NCI-H2196 (cell line): ENCODE measurements around the gene LRTM2.

Experiments
- DNase-seq: peaks from one replicate; lab custom pipeline; 2025; ENCODE audit not compliant: unreplicated experiment; lab: John Stamatoyannopoulos, UW

Gene LRTM2

DNA sequence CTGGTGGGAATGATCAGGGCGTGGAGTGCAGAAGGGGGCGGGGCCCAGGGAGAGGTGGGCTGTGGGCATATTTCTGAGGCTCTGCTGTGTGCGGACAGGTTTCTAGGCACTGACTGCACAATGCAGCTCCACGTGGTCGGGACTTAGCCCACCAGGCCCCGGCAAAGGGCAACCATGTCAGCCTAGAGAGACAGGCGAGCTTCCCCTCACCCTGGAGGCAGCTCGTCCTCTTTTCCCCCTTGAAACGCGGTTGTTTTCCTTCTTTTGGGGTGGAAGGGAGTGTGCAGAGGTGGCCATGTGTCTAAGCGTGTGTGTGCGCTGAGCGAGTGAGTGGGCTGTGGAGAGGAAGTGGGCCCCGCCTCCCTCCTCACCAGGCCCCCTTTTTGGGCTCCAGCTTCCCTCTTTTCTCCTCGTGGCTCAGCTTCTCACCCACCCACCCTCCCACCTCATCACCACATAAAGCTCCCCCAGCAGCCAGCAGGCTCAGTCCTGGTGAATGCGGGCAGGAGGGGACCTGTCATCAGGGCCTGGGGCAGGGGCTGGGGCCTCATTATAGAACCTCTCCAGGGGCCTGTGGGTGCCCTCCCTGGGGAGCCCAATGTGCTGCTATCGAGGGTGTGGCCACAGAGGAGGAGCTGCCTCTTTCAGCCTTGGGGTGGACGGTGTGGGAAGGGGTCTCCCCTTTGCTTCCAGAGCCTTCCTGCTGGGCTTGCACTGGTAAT lies 22.0 kb downstream of the LRTM2 start:
- no peak for DNase-seq

DNA sequence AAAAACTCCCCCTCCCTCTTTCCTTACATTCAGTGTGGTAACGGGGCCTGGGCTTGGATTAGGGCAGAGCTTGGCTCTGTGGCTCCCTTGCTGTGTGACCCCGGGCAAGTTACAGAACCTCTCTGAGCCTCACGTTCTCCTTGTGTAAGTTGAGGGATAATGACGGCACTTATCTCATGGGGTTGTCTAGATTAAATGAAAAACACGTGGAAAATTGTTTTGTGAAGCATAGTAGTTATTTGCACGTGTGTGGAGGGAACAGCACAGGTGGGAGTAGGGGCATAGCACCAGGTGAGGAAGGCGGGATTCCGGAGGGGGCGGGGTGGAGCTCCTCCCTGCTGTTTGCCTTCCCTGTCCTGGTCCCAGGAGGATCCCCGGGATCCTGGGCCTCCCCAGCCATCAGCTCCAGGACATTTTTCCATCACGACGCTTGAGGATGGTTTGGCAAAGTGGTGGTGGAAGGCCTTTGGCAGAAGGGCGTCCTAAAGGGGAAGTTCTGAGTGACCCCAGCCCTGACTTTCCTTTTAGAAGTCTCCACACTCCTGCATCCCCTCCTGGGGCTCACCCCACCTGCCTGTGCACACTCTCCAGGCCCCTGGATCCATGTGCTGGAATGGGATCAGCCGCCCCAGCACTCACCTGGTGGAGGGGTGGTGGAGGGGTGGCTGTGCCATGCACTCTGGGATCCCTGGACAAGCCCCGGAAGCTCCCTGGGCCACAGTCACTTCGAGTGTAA lies 22.7 kb downstream of the LRTM2 start:
- DNase-seq, result no peak

DNA sequence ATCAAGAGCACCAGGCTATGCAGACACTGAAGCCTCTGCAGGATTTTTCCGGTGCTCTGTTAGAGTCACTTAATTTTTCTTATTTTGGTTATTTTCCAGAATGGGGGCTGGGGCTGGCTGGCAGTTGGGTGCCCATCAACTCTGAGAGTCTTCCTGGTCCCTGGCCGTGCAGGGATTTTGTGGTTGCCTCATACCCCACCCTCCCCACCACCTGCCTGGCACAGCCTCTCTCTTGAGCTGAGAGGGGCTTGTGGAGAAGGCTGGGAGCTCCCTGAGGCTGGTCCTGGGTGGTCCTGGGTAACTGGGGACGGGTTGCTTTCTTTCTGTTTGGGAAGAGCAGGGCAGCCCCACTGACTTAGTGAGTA lies 23.3 kb downstream of the LRTM2 start:
- DNase-seq, result no peak

DNA sequence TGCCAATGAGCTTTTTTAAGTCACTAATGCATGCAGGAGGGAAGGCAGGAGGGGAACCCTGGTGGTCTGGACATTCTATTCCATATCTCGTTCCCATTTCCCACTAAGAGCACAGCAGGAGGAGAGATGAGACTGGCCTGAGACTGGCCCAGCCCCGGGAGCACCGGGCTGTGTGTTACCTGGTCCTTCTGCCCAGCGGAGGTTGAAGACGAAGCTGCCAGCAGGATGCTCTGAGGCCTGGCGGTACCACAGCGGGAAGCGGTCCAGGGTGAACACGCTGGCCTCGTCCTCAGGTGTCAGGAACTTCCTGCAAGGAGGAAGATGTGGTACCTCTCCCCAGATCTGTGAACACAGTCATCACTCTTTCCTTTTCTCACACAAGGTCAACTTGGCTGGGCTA lies 23.9 kb downstream of the LRTM2 start:
- no peak for DNase-seq

DNA sequence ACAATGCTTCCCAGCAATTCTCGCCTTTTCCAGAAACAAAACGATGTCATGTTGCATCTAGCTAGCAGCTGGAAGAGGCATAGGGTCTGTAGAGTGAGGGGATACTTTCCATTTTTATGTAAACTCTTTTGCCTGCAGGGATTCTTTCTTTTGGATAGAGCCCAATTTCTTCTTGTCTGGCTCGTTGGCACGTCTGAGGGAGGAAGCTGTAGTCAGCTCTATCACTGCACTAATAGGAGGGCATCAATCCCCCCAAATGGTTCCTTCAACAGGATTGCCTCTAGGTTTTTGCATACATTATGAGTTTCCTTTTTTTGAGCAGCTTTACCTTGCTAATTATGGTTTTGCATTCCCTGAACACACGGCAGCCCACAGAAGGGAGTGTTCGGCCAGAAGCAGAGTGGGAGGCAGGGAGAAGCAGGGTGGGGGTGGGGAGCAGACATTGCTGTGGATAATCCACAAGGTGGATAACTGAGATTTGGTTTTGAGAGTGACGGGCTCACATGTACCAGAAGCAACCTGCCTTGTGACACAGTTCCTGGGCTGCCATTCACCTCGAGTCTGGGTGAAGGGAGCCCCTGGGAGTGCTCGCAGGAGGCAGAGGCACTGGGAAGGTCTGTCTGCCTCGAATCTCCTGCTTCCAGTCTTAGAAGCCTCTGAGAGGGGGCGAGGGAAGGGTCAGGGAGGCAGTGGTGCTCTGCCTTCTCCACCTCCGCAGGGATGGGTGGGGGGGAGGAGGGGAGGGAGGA lies 24.5 kb downstream of the LRTM2 start:
- no peak for DNase-seq

DNA sequence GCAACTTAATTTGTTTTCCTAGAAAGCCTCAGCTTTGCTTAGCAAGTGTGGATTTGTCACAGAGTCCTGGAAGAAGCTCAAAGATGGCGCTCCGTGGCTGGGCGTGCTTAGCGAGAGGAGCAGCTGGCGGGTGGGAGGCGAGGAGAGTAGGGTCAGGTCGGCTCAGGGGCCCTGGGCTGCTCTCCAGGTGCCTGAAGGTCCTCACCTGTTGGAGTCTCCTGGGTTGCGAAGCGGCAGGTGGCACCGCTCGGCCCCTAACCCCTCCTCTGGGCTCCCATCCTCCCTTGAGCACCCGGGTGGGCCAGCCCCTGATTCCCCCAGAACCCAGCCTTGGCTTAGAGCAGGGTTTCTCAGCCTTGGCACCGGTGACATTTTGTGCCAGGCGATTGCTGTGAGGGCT lies 25.1 kb downstream of the LRTM2 start:
- DNase-seq, result no peak

DNA sequence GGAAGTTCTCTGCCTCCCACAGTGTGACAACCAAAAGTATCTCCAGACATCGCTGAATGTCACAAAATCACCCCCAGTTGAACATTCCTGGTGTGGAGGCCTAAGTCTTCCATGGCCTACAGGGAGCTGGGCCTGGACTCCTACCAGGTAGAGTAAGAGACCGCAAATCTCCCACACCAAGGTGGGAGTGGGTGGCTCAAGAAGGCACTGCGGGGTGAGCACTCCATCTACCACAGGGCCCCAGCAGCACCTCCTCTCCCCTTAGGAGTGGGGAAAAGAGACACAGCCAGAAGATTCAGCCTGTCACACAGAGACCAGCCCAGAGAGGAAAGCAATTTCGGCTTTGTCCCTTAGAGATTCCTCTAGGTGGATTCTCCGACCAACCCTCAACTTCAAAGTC lies 25.5 kb downstream of the LRTM2 start:
- no peak for DNase-seq

DNA sequence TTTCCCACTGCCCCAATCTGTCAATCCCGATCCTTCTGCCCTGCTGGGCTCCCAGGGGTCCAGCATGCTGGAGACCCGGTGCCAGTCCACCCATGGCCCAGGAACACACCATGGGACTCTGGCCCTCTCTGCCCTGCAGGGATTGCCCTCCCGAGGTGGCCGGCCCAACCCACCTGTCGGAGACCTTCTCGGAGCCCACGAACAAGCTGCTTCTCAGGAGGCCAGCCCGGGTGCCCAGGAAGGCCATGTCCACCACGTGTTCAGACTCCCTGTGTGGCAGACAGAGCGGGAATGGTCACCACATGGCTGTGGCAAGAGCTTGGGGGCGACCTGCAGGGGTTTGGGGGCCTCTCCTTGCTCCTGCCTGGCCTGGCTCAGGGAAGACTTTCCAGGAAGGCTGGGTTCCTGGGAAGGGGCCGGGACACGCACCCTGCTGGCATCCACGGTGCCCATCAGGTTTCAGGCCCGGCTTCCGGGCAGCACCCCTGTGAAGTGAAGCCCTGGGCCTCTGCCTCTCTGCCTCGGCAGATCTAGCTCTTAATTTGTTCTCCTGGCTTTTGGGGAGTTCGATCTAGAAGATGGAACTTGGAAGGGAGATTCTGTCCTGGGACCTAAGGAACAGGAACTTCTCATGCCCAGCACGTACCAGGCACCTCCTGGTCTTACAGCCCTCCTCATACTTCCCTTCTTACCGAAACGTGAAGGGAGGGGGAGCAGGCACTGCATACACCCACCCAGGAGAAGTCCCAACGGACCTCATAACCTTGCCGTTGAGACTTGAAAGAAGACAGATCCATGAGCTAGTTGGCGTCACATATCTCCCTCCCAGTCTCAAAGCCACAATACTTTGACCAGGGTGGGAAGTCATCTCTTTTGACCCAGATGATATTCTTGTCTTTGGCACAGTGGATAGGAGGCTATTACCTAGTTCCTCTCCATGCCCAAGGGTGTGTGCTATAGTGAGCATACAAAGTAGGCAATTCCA lies 26.3 kb downstream of the LRTM2 start:
- DNase-seq, result no peak

DNA sequence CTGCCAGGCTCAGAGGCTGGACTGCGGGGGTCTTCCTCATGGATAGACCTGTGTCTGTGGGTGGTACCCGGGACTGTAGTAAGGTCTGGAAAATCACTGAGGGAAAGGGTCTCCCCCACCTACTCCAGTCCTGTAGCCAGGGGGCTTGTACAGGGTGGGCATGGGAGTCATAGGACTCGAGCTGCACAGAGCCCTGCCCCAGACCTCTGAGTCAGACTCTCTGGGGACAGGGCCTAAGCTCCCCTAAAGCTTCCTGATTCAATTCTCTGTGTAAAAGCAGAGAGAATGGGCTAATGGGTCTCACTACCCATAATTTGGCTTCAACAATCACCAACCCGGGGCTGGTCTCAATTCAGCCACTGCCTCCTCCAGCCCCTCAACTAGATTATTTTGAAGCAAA lies 27.0 kb downstream of the LRTM2 start:
- no peak for DNase-seq

DNA sequence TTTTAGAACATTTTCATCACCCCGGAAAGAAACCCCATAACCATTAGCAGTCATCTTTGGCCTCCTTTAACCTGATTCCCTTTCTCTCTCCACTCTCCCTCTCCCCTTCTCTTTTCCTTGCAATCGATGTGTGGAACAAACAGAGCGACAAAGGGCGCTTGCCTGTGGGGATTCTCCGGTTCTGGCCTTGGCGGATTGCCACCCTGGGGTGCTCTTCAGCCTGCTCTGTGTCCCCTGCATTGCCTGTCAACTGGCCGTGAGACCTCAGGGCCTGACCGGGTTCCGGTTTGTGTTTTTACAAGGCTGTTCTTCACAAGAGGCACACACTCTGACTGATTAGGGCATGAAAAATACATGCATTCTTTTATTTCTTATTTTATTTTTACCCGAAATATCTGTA lies 27.8 kb downstream of the LRTM2 start:
- no peak for DNase-seq

DNA sequence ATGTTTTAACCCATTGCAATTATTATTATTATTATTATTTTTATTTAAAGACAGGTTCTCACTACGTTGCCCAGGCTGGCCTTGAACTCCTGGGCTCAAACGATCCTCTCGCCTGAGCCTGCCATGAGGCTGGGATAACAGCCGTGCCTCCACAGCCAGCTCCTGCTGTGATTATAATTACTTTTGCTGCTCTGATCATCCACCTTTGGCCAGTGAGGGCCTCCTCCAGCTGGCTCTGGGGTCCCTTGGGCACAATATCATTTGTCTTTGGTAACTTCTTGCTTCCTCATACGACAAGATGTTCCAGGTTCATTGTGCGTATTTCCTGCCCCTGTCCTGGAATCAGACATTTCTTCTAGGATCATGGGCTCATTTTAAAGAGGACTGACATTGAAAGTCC lies 28.4 kb downstream of the LRTM2 start:
- no peak for DNase-seq

DNA sequence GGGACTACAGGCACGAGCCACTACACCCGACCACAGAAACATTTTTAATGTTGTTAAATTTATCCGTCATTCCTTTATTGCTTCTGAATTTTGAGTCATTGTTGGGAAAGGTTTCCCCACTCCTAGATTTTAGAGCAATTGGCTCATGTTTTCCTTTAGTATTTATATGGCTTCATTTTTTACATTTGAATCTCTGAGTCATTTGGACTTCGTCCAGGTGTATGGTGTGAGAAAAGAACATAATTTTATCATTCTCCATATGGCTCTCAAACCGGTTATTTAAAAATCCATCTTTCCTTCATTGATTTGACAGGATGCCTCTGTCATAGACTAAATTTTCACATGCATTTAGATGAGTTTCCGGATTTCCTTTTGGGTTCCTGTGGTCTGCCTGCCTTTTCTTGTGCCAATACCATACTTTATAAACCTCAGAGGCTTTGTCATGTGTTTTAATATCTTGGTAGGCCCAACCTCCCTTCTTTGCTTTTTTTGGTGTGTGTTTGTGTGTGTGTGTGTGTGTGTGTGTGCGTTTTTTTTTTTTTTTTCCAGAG lies 30.9 kb downstream of the LRTM2 start:
- DNase-seq, result no peak

DNA sequence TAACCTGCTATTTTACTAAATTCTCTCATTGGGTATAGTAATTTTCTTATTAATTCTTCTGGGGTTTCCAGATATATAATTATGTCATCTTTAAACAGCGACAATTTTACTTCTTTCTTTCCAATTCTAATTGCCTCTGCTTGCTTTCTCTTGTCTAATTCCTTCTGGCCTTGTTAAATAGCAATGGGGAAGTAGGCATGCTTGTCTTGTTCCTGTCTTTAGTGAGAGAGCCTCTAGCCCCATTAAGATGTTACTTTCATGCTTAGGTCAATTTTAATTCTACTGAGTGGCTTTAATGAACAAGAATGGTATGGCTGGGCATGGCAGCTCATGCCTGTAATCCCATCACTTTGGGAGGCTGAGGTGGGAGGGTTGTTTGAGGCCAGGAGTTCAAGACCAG lies 31.7 kb downstream of the LRTM2 start:
- no peak for DNase-seq

DNA sequence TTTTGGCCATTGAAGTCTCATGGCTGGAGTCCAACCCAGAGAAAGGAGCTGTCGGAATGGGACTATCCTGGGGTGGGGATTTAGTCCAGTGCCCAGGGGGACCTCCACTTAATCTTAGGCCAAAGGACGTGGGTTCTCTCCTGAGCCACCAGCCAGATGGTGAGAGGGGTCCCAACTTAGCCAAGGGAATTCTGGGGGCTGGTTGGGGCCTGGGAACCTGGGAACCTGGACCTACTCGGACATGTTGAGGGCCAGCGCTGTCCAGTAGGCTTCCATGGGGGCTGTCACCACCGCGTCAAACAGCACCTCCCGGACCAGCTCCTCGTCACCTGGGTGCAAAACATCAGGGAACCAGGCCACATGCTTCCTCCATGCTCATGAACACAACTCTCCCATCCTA lies 33.4 kb downstream of the LRTM2 start:
- DNase-seq, result no peak

DNA sequence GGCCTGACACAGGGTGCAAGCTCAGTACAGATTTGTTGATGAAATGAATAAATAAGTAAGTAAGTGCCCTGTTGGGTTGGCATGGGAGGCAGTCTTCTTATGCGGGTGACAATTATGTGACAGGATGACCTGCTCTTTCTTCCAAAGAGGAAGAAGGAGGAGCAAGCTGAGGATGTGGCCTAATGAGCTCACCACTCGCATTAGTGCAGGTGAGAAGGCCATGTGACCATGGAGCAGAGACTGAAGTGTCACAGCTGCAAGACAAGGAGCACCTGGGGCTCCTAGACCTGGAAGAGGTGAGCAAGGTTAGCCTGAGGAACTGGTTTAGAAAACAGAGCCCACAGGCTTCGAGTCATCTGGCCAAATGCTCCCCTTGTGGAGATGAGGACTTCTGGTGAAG lies 34.9 kb downstream of the LRTM2 start:
- DNase-seq, result no peak

DNA sequence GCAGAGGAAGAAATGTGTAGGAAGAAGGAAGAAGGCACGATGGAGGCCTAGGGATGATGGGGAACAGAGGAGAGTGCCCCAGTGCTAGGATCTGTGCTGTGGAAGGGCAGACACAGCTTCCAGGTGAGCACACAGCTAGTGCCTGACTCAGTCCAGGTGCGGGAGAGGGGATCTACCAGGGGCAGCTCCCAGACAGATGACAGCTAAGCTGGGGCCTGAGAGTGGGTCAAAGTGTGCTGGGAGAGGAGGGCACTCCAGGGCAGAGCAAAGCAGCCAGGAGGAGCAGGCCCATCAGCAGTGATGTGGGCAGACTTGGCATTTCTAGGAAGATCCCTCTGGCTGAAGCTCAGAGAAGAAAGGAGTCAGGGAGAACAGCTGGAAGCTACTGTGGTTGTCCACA lies 36.7 kb downstream of the LRTM2 start:
- no peak for DNase-seq

DNA sequence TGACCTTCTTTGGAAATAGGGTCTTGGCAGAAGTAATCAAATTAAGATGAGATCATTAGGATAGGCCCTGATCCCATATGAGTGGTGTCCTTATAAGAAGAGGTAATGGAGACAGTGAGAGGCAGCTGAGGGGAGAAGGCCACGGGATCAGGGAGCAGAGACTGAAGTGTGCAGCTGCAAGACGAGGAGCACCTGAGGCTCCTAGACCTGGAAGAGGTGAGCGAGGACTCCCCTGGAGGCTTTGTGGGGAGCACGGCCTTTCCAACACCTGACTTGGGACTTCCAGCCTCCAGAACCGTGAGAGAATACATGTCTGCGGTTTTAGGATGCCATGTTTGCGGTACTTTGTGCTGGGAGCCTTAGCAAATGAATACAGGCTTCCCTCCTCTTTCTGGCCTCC lies 37.5 kb downstream of the LRTM2 start:
- DNase-seq, result no peak

DNA sequence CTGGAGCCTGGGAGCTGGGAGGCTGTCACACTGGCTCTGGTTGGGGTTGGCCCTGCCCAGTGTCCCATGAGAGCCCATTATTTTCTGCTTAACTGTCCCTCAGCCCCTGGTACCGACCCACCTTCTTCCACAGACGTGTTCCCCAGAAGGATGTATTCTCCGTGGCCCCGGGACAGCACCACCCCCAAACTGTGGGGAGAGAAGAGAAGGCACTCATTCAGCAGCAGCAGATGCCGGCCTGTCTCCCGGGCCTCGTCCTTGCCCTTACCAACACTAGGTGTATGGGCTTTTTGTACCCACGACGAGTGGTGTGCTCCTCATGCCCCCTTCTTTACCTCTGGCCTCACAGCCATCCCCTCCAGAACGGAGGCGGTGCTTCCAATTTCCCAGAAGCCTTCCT lies 38.1 kb downstream of the LRTM2 start:
- DNase-seq, result no peak

DNA sequence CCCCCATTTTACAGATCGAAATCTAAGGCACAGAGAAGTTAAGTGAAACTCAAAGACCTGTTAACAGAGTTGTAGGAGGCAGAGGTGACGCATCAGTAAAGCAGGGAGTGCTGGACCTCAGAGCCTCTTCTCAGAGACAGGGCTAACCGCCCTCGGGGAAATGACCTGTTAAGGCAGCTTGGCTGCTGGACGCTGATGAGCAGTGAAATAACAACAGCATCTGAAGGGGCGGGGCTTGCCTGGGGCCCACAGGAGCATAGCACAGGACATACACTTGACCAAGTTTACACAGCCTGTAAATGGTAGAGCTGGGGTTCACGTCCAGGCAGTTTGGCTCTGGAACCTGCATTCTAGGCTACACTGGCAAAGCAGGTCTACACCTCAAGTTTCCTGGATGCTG lies 39.3 kb downstream of the LRTM2 start:
- no peak for DNase-seq

DNA sequence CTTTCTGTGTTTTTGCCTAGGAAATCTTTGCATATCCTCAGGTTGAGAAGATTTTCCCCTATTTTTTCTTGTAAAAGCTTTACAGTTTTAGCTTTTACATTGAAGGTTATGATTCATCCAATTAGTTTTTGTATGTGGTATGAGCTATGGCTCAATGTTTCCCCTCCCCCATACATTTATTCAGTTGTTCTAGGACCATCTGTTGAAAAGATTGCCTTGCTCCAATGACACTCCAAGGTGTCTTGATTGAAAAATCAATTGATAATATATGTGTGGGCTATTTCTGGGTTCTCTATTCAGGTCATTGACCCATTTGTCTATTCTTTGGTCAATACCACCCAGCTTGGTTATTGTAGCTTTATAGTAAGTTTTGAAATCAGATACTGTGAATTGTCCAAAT lies 42.6 kb downstream of the LRTM2 start:
- DNase-seq, result no peak

DNA sequence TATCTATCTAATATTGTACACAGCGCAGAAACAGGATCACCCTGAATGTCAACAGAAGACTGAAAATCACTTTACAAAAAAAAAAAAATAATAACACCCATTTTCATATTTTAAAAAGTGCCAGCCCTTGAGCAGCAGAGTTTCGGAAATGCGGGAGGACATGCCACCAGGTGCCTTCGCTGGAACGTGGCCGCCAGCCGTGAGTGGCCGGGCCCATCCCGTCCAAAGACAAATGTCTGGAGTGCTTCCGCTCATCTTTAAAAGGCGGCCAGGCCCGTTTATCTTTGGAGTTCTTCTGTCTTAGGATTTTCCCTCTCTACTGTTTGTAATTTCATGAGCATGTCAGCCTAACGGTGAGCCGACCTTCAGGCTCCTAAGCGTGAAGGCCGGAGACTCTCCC lies 43.5 kb downstream of the LRTM2 start:
- DNase-seq, result no peak
